PC-9 (cell line): ENCODE results near the gene BMPR2.
"Not testable (repeated sequence)": the region's sequence is repeated elsewhere in the genome, so short reads cannot be mapped to it uniquely, and the experiment has no call there.

Source experiments
- CTCF ChIP-seq: fragments of 200-600 bp; sonication (generic); conservative IDR thresholded peaks from 2 replicates; pipeline ENCODE4 v1.6.1; 2017; ENCODE audit warnings: mixed run types, antibody characterized with exemption, mild to moderate bottlenecking, moderate library complexity
- EZH2 ChIP-seq: fragments of 200-600 bp; sonication (generic); IDR thresholded peaks from 2 replicates; pipeline ENCODE4 v1.8.0; 2017; ENCODE audit warnings: antibody characterized with exemption, low read depth

GRCh38 chr2:202551000-202551399 lies 174.9 kb downstream of the BMPR2 start:
- TF ChIP-seq CTCF, EZH2: not testable (repeated sequence)
